ENCODE measurements around the gene CTTN.

CTTN gene

DNA sequence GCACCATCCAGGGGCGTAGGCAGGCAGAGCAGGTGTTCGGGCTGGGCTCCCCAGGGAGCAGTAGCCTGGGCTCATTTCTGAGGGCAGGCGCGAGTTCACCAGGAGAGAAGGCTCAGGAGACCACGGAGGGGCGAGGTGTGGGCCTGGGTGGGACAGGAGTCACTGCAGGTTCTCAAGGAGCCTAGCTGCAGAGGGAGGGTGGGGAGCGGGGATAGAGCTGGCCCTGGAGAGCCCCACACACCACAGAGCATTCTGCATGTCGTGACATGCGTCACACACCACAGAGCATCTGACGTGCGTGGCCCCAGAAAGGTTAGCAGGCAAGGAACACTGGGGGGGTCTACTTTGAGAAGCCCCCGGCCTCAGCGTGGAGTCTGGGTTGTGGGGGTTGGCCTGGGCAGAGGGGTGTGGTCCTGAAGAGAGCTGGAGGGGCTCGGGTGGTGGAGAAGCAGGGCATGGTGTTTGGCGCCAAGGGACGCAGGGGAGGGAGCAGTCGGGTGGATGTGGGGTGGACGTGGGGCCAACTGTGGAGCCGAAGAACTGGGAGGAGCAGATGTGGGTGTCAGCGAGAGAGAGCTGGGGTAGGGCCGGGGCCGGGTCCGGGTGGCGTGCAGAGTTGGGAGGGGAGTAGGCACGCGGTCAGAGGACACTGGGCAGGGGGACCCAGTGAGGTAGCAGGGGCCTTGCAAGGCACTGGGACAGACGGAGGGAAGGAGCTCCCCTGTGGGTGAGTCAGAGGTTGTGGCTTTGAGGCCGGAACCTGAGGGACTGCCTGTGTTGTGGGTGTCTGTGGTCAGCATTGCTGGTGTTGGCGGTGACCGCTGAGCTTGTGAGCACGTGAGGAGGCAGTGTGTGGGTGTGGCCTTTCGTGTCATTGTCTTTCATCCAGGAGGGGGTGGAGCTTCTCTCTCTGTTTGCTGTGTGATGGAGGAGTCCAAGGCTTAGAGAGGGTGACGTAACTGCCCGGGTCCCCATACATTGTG, 25.5 kb downstream of the CTTN start:
- DNase-seq (ENCODE audit: low spot score), result peak; percentile 68
- TF ChIP-seq, protein P1, sequence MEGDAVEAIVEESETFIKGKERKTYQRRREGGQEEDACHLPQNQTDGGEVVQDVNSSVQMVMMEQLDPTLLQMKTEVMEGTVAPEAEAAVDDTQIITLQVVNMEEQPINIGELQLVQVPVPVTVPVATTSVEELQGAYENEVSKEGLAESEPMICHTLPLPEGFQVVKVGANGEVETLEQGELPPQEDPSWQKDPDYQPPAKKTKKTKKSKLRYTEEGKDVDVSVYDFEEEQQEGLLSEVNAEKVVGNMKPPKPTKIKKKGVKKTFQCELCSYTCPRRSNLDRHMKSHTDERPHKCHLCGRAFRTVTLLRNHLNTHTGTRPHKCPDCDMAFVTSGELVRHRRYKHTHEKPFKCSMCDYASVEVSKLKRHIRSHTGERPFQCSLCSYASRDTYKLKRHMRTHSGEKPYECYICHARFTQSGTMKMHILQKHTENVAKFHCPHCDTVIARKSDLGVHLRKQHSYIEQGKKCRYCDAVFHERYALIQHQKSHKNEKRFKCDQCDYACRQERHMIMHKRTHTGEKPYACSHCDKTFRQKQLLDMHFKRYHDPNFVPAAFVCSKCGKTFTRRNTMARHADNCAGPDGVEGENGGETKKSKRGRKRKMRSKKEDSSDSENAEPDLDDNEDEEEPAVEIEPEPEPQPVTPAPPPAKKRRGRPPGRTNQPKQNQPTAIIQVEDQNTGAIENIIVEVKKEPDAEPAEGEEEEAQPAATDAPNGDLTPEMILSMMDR (IDR thresholded peaks at IDR 0.05; ENCODE audit: extremely low read depth, missing control alignments), result no peak

DNA sequence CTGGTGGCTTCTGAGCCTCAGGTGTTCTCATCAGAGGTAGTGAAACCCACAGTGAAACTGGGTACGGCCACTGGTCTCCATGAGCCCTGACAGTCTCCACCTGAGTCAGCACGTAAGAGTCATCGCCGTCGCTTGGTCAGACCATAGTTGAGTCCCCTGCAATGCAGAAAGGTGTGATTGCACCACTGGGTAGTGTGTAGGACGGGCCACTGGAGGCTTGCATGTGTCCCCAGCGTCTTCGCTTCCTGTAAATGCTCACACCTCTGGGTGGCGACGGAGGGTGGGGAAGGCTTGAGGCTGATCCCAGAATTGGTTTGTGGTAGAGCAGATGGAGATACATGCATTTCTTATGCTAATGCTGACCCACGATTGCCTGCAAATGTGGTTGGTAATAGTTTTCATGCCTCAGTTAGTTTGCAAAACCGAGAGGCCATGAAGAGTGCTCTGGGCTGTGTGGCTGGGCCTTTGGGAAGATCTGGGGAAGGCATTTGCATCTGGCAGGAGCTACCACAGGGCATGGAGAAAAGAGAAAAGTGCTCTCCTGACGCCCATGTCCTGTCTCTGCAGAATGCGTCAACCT, 26.5 kb downstream of the CTTN start:
- peak; percentile 57 for DNase-seq (ENCODE audit: low spot score)
- TF ChIP-seq, protein P1 (IDR thresholded peaks at IDR 0.05; ENCODE audit: extremely low read depth, missing control alignments), result no peak

DNA sequence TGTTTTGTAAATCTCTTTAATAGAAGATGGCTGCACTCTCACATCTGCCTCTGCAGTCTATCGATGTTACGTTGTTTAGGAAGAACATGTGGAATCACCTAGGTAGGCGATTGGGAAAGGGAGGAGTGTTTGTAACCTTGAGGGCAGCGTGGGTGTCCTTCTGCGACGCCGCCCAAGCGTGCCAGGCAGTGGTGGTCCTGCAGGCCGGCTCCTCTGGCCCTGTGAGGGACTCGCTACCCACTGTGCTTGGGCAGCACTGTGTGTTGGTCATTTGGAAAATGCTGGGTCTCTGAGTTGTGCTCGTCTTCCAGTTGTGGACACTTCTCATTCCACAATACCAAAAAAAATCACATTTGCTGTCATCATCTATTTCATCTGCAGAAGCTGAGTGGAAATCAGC, 29.1 kb downstream of the CTTN start:
- TF ChIP-seq, protein P1 (IDR thresholded peaks at IDR 0.05; ENCODE audit: extremely low read depth, missing control alignments), result no peak
- no peak for DNase-seq (ENCODE audit: low spot score)

DNA sequence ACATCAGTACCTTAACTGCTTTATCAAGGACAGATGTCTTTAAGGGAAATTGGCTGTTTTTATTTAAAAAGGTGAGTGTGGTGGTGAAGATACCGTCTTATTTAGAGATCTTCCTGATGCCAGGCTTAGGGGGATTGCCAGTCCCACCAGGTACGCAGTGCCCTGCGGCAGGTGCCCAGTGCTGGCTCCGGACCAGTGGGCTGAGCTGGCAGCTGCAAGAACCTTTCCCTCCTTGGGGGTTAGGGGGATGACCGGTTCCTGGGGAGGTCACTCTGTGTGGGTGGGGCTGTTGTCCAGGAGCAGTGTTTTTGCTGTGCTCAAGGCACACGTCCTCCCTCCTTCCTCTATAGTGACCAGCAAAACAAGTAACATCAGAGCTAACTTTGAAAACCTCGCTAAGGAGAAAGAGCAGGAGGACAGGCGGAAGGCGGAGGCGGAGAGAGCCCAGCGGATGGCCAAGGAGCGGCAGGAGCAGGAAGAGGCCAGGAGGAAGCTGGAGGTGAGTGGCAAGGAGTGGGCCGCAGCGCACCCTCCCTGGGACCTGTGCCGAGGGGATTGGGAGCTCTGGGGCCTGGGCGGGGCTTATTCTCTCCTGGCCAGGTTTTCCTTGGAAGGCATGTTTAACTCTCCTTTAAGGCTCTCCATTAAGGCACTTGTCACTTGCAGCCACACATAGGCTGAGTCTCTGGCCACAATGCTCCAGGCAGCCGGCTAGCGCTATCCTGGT, 30.5 kb downstream of the CTTN start:
- DNase-seq (ENCODE audit: low spot score), result no peak
- TF ChIP-seq, protein P1 (IDR thresholded peaks at IDR 0.05; ENCODE audit: extremely low read depth, missing control alignments), result no peak

DNA sequence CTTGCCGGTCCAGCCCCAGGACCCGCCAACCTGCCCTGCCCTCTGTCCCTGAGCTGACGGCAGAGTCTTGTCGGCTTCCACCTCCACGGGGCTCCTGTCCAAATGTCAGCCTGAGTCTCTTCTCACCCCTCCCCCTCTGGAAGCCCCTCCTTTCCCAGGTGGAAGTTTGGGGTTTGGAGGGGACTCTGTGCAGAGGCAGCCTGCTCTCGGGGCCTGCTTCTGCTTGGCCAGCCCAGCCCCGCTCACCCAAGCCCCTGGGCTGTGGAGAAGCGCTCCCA, 31.0 kb downstream of the CTTN start:
- no peak for DNase-seq (ENCODE audit: low spot score)
- TF ChIP-seq, protein P1 (IDR thresholded peaks at IDR 0.05; ENCODE audit: extremely low read depth, missing control alignments), result no peak

DNA sequence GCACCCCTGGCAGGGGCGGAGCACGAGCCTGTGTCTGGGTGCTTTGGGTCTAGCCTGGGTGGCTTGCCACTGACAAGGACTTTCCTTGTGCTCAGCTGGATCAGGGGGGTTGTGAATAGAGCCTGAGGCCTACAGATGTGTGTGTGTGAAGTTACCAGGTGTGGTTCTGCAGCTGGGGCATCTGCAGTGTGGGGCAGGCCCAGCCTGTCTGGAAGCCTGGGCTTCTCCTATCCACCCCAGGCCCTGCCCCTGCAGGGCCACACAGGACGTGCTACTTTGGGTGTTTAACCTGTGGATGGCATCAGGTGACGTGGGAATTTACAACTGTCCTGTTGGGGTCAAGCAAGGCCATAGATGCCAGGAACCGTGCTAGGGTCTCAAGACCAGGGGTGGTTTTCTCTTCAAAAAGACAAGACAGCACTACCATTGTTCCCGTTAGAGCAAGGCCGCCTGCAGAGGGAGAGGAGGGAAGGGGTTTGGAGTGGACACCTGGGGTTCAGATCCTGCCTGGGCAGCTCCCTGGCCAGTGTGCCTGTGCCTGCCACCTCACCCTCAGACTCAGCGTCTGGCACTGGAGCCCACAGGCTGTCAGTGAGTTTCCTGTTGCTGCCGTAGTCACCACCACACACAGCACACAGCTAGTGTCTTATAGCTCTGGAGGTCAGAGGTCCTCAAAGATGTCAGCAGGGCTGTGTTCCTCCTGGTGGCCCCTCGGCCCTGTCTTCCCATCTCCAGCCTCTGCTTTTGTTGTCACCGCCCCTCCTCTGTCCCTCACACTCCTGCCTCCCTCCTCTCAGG, 31.6 kb downstream of the CTTN start:
- TF ChIP-seq, protein P1 (IDR thresholded peaks at IDR 0.05; ENCODE audit: extremely low read depth, missing control alignments), result no peak
- no peak for DNase-seq (ENCODE audit: low spot score)
